Gastroesophageal sphincter (tissue), 3 donors: ENCODE measurements around the gene PARD6B.

Experiments used
- EP300 ChIP-seq: sonication (generic); formaldehyde crosslinking; IDR thresholded peaks from one replicate; pipeline ENCODE4 v1.6.1; 2017; ENCODE audit warnings: antibody characterized with exemption, mild to moderate bottlenecking
- POLR2A ChIP-seq, 2 donors: fragments of 450-650 bp; IDR thresholded peaks; one replicate each; pipeline ENCODE4 v1.6.1; 2017; ENCODE audit warnings: antibody characterized with exemption in 2 of 2, mild to moderate bottlenecking in 2 of 2, moderate library complexity in 1 of 2
- POLR2AphosphoS5 ChIP-seq: sonication (generic); formaldehyde crosslinking; IDR thresholded peaks from one replicate; pipeline ENCODE4 v1.6.1; 2017; ENCODE audit warnings: antibody characterized with exemption
- TF ChIP-seq, protein P1 (sequence below), 4 experiments: fragments of 200-600 bp in 2 of 4; fragments of 450-650 bp in 2 of 4; sonication (generic) in 1 of 4; IDR thresholded peaks; one replicate each; pipeline ENCODE4 v1.5.1; 2017 to 2019; ENCODE audit warnings: antibody characterized with exemption in 4 of 4, mild to moderate bottlenecking in 2 of 4, moderate library complexity in 2 of 4

DNA sequence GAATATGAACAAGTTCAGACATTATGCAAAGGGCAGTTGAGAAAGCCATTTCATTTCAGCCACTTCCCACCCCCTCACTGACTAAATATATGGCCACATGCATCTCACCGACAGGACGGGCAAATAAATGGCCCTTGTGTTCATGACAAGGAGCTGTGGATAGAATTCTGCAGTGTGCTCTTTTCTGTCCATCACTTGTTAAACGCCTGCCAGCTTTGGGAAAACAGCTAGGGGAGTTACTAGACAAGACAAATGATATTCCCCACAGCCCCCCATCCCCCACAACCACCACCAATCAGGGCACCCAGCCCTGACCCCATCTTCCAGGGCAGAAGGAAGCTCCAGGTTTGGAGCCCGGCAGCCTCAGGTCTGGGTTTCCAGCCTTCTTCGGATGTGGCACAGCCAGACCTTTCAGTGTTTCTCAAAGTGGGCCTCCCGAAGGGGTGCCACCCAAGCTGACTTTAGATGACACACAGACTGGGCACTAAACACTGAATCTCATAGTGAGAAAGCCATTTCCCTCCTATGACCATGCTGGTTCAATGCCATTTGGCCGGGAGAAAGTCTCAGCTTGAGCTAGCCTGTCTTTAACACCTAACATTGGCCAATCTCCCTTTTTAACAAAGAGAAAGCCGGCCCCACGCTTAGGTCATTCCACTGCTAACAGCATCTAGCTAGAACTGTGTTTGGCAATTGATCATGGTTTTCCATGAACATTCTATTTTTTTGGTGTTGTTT is 36.1 kb upstream of the PARD6B start:
- no peak for TF ChIP-seq EP300
- TF ChIP-seq, protein P1, sequence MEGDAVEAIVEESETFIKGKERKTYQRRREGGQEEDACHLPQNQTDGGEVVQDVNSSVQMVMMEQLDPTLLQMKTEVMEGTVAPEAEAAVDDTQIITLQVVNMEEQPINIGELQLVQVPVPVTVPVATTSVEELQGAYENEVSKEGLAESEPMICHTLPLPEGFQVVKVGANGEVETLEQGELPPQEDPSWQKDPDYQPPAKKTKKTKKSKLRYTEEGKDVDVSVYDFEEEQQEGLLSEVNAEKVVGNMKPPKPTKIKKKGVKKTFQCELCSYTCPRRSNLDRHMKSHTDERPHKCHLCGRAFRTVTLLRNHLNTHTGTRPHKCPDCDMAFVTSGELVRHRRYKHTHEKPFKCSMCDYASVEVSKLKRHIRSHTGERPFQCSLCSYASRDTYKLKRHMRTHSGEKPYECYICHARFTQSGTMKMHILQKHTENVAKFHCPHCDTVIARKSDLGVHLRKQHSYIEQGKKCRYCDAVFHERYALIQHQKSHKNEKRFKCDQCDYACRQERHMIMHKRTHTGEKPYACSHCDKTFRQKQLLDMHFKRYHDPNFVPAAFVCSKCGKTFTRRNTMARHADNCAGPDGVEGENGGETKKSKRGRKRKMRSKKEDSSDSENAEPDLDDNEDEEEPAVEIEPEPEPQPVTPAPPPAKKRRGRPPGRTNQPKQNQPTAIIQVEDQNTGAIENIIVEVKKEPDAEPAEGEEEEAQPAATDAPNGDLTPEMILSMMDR (IDR thresholded peaks at IDR 0.05): no peak
- TF ChIP-seq POLR2AphosphoS5: peak; percentile 25
- no peak for TF ChIP-seq POLR2A (IDR thresholded peaks at IDR 0.05)
